Cardiac fibroblast (primary cell): ENCODE results near the gene PTPRN2.
"Not testable (repeated sequence)": the region's sequence is repeated elsewhere in the genome, so short reads cannot be mapped to it uniquely, and the experiment has no call there.

ENCODE experiments used
- DNase-seq, 2 donors: peaks; one replicate each; pipeline versions ENCODE4 v3.0.0 to v3.0.0-alpha.2; 2010; ENCODE audit warnings: low read depth in 2 of 2
- H3K4me3 ChIP-seq, 2 donors: replicated peaks in 1 of 2; 1 replicate in 1 of 2; 2 replicates in 1 of 2; pipeline ENCODE4 v1.5.1; 2011; ENCODE audit warnings: low read depth in 2 of 2, low read length in 2 of 2, mild to moderate bottlenecking in 2 of 2, moderate library complexity in 1 of 2
- TF ChIP-seq, protein P1 (sequence below): IDR thresholded peaks from one replicate; pipeline ENCODE4 v1.5.1; 2011; ENCODE audit warnings: low read depth, mild to moderate bottlenecking, low read length, inconsistent platforms

The PTPRN2 gene

DNA sequence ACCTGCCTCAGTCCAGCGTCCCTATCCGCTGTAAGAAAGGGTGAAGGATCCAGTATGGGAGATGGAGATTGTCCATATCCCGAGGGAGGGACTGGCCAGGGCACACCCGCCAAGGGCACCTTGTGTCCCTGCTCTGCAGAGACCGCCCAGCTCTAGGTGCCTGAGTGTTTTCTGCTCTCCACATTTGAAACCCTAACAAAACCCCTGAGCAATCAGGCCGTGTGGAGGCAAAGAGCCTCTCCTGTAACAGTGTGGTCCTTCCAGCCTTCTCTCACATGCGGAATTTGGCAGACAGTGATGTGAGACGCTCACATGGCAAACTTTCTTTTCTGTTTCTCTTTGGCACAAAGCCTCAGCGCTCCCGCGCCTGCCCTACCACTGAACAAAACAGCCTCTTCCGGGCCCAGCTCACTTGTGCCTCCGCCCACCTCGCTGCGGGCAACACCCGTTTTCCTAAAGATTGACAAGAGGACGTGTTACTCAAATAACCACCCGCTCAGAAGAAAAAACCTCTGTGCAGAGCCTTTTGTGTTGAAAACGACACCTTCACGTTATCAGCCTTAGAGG is 736.0 kb downstream of the PTPRN2 start:
- TF ChIP-seq, protein P1, sequence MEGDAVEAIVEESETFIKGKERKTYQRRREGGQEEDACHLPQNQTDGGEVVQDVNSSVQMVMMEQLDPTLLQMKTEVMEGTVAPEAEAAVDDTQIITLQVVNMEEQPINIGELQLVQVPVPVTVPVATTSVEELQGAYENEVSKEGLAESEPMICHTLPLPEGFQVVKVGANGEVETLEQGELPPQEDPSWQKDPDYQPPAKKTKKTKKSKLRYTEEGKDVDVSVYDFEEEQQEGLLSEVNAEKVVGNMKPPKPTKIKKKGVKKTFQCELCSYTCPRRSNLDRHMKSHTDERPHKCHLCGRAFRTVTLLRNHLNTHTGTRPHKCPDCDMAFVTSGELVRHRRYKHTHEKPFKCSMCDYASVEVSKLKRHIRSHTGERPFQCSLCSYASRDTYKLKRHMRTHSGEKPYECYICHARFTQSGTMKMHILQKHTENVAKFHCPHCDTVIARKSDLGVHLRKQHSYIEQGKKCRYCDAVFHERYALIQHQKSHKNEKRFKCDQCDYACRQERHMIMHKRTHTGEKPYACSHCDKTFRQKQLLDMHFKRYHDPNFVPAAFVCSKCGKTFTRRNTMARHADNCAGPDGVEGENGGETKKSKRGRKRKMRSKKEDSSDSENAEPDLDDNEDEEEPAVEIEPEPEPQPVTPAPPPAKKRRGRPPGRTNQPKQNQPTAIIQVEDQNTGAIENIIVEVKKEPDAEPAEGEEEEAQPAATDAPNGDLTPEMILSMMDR, result no peak
- DNase-seq, result no peak
- H3K4me3 ChIP-seq, result no peak overlapping the region

DNA sequence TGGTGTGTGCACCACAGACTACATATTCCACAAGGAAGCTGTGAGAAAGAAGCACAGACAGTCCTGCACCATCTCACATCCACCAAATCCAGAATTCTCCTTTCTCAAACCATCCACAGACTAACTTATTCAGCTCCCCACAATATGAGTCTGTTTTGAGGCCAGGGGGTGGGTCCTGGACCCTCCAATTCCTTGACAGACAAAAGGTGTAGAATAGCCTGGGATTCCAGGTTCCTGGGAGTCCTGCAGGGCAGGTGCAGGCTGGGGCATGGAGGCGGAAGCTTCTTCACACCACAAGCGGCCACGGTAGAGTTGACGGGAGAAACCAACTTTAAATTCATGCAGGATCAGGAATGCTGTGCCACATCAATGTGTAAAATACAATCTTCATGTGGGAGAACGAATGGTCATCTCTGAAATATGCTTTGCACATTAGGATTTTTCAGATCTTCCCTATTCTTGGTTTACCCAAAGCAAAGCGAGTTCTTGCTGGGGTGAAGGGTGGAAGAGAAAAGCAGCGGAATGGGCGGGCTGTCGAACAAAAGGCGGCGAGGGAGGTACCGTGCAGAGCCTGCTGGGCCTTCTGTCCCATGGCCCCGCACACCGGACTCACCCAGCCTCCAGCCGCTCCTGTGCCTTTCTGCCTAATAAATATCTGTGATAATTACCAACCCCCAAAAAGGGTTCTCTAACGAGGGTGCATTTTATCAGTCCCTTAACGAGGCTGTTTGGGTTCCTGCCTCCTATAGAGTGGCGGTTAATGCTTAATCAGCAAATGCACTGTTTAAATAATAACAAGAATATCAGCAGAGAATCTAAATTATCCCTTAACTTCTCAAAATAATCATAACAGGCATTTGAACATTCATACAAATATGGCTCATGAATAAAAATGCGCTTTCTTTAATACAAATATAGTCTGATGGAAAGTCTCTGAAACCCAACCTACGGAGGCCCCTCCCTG is 736.9 kb downstream of the PTPRN2 start:
- no peak for DNase-seq
- TF ChIP-seq, protein P1, result no peak
- H3K4me3 ChIP-seq, result no peak overlapping the region

GRCh38 chr7:157849726-157850125 is 737.9 kb downstream of the PTPRN2 start:
- no peak overlapping the region for H3K4me3 ChIP-seq
- DNase-seq, result no peak
- TF ChIP-seq, protein P1, result no peak

- TF ChIP-seq, protein P1, result no peak
- no peak for DNase-seq
- no peak overlapping the region for H3K4me3 ChIP-seq
These were observed 738.4 kb downstream of the PTPRN2 start for GRCh38 chr7:157849341-157849596.

- no peak overlapping the region for H3K4me3 ChIP-seq
- TF ChIP-seq, protein P1, result no peak
- no peak for DNase-seq
These were observed 738.9 kb downstream of the PTPRN2 start for GRCh38 chr7:157848508-157849340.

GRCh38 chr7:157847756-157848487 is 739.7 kb downstream of the PTPRN2 start:
- DNase-seq, H3K4me3 ChIP-seq: not testable (repeated sequence)

GRCh38 chr7:157846746-157847145 is 740.9 kb downstream of the PTPRN2 start:
- H3K4me3 ChIP-seq, DNase-seq: not testable (repeated sequence)
